ENCODE data around the gene USP26. TPM values are rescaled to one million over a fixed set of nuclear protein-coding genes. Genes with fewer than 3 reads are reported as not detected.
"Not testable (repeated sequence)": the region's sequence is repeated elsewhere in the genome, so short reads cannot be mapped to it uniquely, and the experiment has no call there.

Gene USP26
- total and polyA plus RNA-seq, 2 experiments from 2014 or later, result 0.07 TPM; not detected in 1

GRCh38 chrX:133085785-133086184, 11.1 kb downstream of the USP26 start:
- Histone ChIP-seq H3K4me1 (ENCODE audit: insufficient read depth) (no peaks in the 10 kb centered on the region), H4K20me1 (ENCODE audit: insufficient read depth, poor library complexity, severe bottlenecking) (no peaks in the 10 kb centered on the region), H3K79me2 (no peaks in the 10 kb centered on the region), H2AFZ (no peak overlapping the region), H3K4me2 (no peak overlapping the region), H3K36me3 (replicated peaks; ENCODE audit: insufficient read depth, low read depth) (no peaks in the 10 kb centered on the region), H3K27ac (no peak overlapping the region), H3K27me3 (no peaks in the 10 kb centered on the region), H3K4me3 (no peak overlapping the region), H3K9me3 (ENCODE audit: low read depth) (no peaks in the 10 kb centered on the region), H3K9me2 (replicated peaks; ENCODE audit: insufficient read depth) (no peaks in the 10 kb centered on the region)
- no peak for TF ChIP-seq EZH2 (IDR thresholded peaks at IDR 0.05; ENCODE audit: borderline replicate concordance)
- 56% methylated on average over 3 of the region's 3 CpGs for WGBS (ENCODE audit: low lambda C conversion rate, missing lambda C conversion rate)
- no peak for DNase-seq (ENCODE audit: low spot score)

GRCh38 chrX:133085056-133085455, 11.9 kb downstream of the USP26 start:
- H3K27ac ChIP-seq; H3K9me3 ChIP-seq (ENCODE audit: low read depth); H3K36me3 ChIP-seq (replicated peaks; ENCODE audit: insufficient read depth, low read depth); H3K27me3 ChIP-seq; H3K79me2 ChIP-seq; DNase-seq (ENCODE audit: low spot score); H3K9me2 ChIP-seq (replicated peaks; ENCODE audit: insufficient read depth); H3K4me2 ChIP-seq; H3K4me1 ChIP-seq (ENCODE audit: insufficient read depth); H2AFZ ChIP-seq; H3K4me3 ChIP-seq; H4K20me1 ChIP-seq (ENCODE audit: insufficient read depth, poor library complexity, severe bottlenecking): not testable (repeated sequence)
- WGBS (ENCODE audit: low lambda C conversion rate, missing lambda C conversion rate), result 82% methylated on average over 4 of the region's 4 CpGs

- no peaks in the 10 kb centered on the region for H3K9me2 ChIP-seq (replicated peaks; ENCODE audit: insufficient read depth)
- DNase-seq (ENCODE audit: low spot score), result no peak
- no peaks in the 10 kb centered on the region for H3K4me1 ChIP-seq (ENCODE audit: insufficient read depth)
- no peak for TF ChIP-seq CTCF (IDR thresholded peaks at IDR 0.05; ENCODE audit: poor library complexity)
- no peak overlapping the region for H3K4me3 ChIP-seq
- H3K27me3 ChIP-seq, result no peaks in the 10 kb centered on the region
- H3K4me2 ChIP-seq, result no peak overlapping the region
- H3K9me3 ChIP-seq (ENCODE audit: low read depth), result no peaks in the 10 kb centered on the region
- H3K79me2 ChIP-seq, result no peaks in the 10 kb centered on the region
- H3K36me3 ChIP-seq (replicated peaks; ENCODE audit: insufficient read depth, low read depth), result no peaks in the 10 kb centered on the region
- H3K27ac ChIP-seq, result no peak overlapping the region
- H4K20me1 ChIP-seq (ENCODE audit: insufficient read depth, poor library complexity, severe bottlenecking), result no peaks in the 10 kb centered on the region
- H2AFZ ChIP-seq, result no peak overlapping the region
- 50% methylated on average over 1 of the region's 1 CpG for WGBS (ENCODE audit: low lambda C conversion rate, missing lambda C conversion rate)
These were observed 13.0 kb downstream of the USP26 start for GRCh38 chrX:133083899-133084298.

GRCh38 chrX:133081990-133082389, 14.9 kb downstream of the USP26 start:
- Histone ChIP-seq H2AFZ (no peak overlapping the region), H3K27me3 (no peaks in the 10 kb centered on the region), H3K27ac (no peak overlapping the region), H3K4me3 (no peak overlapping the region), H3K79me2 (no peaks in the 10 kb centered on the region), H4K20me1 (ENCODE audit: insufficient read depth, poor library complexity, severe bottlenecking) (no peaks in the 10 kb centered on the region), H3K9me2 (replicated peaks; ENCODE audit: insufficient read depth) (no peaks in the 10 kb centered on the region), H3K4me2 (no peak overlapping the region), H3K4me1 (ENCODE audit: insufficient read depth) (no peaks in the 10 kb centered on the region), H3K36me3 (replicated peaks; ENCODE audit: insufficient read depth, low read depth) (no peaks in the 10 kb centered on the region), H3K9me3 (ENCODE audit: low read depth) (no peaks in the 10 kb centered on the region)
- no peak for TF ChIP-seq CTCF (IDR thresholded peaks at IDR 0.05; ENCODE audit: poor library complexity)
- TF ChIP-seq EZH2phosphoT487 (IDR thresholded peaks at IDR 0.05; ENCODE audit: low read depth, severe bottlenecking, unreplicated experiment), result no peak
- TF ChIP-seq EZH2 (IDR thresholded peaks at IDR 0.05; ENCODE audit: borderline replicate concordance), result no peak
- no peak for DNase-seq (ENCODE audit: low spot score)
- 72% methylated on average over 3 of the region's 3 CpGs for WGBS (ENCODE audit: low lambda C conversion rate, missing lambda C conversion rate)

DNA sequence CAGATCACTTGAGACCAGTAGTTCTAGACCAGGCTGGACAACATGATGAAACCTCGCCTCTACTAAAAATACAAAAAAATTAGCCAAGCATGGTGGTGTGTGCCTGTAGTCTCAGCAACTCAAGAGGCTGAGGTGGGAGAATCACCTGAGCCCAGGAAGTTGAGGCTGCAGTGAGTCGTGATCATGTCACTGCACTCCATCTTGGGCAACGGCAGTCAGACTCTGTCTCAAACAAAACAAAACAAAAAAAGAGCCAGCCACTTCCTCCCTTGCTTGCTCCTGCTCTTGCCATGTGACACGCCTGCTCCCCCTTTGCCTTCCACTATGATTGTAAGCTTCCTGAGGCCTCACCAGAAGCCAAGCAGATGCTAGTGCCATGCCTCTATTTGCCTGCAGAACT, 19.1 kb downstream of the USP26 start:
- WGBS (ENCODE audit: low lambda C conversion rate, missing lambda C conversion rate), result 78% methylated on average over 4 of the region's 4 CpGs
- not testable (repeated sequence) for H2AFZ ChIP-seq; H3K27ac ChIP-seq; H3K9me3 ChIP-seq (ENCODE audit: low read depth); H3K4me1 ChIP-seq (ENCODE audit: insufficient read depth); H3K4me3 ChIP-seq; H3K9me2 ChIP-seq (replicated peaks; ENCODE audit: insufficient read depth); H3K27me3 ChIP-seq; H3K4me2 ChIP-seq; DNase-seq (ENCODE audit: low spot score); H4K20me1 ChIP-seq (ENCODE audit: insufficient read depth, poor library complexity, severe bottlenecking); H3K36me3 ChIP-seq (replicated peaks; ENCODE audit: insufficient read depth, low read depth); H3K79me2 ChIP-seq
